Mucosa of stomach (tissue), 1 donor: ENCODE measurements around the gene VN1R2.
"Not testable (repeated sequence)": the region's sequence is repeated elsewhere in the genome, so short reads cannot be mapped to it uniquely, and the experiment has no call there.

ENCODE experiments used
- H3K27me3 ChIP-seq: one replicate; pipeline ENCODE4 v1.7.0; 2013; ENCODE audit warnings: mild to moderate bottlenecking, low read length; ENCODE audit not compliant: control insufficient read depth, insufficient read depth
- H3K36me3 ChIP-seq: one replicate; pipeline ENCODE4 v1.7.0; 2013; ENCODE audit warnings: low read length; ENCODE audit not compliant: control insufficient read depth, insufficient read depth
- H3K4me1 ChIP-seq: one replicate; pipeline ENCODE4 v1.7.0; 2013; ENCODE audit warnings: mild to moderate bottlenecking, low read length; ENCODE audit not compliant: control insufficient read depth, insufficient read depth
- H3K4me3 ChIP-seq: one replicate; pipeline ENCODE4 v1.7.0; 2013; ENCODE audit warnings: low read length
- H3K9ac ChIP-seq: one replicate; pipeline ENCODE4 v1.7.0; 2013; ENCODE audit warnings: mild to moderate bottlenecking, low read length, moderate library complexity
- H3K9me3 ChIP-seq: one replicate; pipeline ENCODE4 v1.7.0; 2013; ENCODE audit warnings: mild to moderate bottlenecking, low read length, moderate library complexity; ENCODE audit not compliant: control insufficient read depth
- donor health status: Pancreatic carcinoma.

VN1R2 gene

GRCh38 chr19:53275480-53275879 lies 17.4 kb downstream of the VN1R2 start:
- no peaks in the 10 kb centered on the region for H3K36me3 ChIP-seq
- H3K9ac ChIP-seq: no peak overlapping the region
- H3K4me3 ChIP-seq: no peak overlapping the region
- no peaks in the 10 kb centered on the region for H3K4me1 ChIP-seq
- no peaks in the 10 kb centered on the region for H3K9me3 ChIP-seq
- H3K27me3 ChIP-seq: no peaks in the 10 kb centered on the region

- not testable (repeated sequence) for H3K4me3 ChIP-seq, H3K27me3 ChIP-seq, H3K9me3 ChIP-seq, H3K4me1 ChIP-seq, H3K36me3 ChIP-seq, H3K9ac ChIP-seq
Observed at GRCh38 chr19:53281947-53282346, 23.9 kb downstream of the VN1R2 start.

- no peak overlapping the region for H3K4me3 ChIP-seq
- no peaks in the 10 kb centered on the region for H3K9me3 ChIP-seq
- no peaks in the 10 kb centered on the region for H3K36me3 ChIP-seq
- H3K27me3 ChIP-seq: no peaks in the 10 kb centered on the region
- H3K9ac ChIP-seq: no peak overlapping the region
- H3K4me1 ChIP-seq: no peaks in the 10 kb centered on the region
Observed at GRCh38 chr19:53285087-53285486, 27.0 kb downstream of the VN1R2 start.

- no peak overlapping the region for H3K4me3 ChIP-seq
- H3K36me3 ChIP-seq: no peaks in the 10 kb centered on the region
- no peak overlapping the region for H3K9ac ChIP-seq
- H3K9me3 ChIP-seq: peaks cover 3% of the 10 kb centered on the region
- H3K4me1 ChIP-seq: no peaks in the 10 kb centered on the region
- H3K27me3 ChIP-seq: no peaks in the 10 kb centered on the region
Observed at GRCh38 chr19:53290758-53291549, 32.9 kb downstream of the VN1R2 start.

DNA sequence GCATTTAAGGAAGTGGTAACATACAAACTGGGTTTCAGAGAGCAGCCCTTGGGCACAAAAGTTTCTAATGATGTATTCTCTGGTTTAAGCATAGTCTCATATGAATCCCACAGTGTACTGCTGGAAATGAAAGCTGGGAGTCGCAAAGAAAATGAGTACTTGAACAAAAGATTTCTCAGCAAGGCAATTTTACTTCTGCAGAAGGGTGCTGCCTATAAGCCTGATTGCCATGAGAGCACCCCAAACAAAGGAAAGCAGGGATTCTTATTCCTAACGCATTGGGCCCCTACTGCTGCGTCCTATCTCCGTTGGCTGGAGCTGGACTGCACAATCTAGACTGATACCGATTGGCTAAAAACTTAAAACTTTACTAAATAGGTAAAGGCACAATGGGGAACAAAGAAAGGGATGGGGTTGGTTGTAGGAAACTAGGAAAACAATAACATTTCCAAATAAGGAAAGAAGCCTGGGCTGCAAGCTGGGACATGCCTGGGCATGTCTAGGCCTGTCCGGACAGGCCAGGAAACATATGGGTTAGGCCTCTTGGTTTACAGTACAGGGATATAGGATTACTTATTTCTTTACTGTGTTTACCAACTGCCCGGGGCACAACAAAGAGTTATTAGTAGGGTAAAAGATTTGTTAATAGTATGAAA lies 36.8 kb downstream of the VN1R2 start:
- H3K27me3 ChIP-seq: no peaks in the 10 kb centered on the region
- H3K9me3 ChIP-seq: peaks cover 3% of the 10 kb centered on the region
- H3K4me1 ChIP-seq: no peaks in the 10 kb centered on the region
- no peak overlapping the region for H3K9ac ChIP-seq
- H3K36me3 ChIP-seq: no peaks in the 10 kb centered on the region
- no peak overlapping the region for H3K4me3 ChIP-seq

GRCh38 chr19:53301341-53301740 lies 43.2 kb downstream of the VN1R2 start:
- H3K9ac ChIP-seq, H3K27me3 ChIP-seq, H3K4me1 ChIP-seq, H3K4me3 ChIP-seq, H3K36me3 ChIP-seq, H3K9me3 ChIP-seq: not testable (repeated sequence)

DNA sequence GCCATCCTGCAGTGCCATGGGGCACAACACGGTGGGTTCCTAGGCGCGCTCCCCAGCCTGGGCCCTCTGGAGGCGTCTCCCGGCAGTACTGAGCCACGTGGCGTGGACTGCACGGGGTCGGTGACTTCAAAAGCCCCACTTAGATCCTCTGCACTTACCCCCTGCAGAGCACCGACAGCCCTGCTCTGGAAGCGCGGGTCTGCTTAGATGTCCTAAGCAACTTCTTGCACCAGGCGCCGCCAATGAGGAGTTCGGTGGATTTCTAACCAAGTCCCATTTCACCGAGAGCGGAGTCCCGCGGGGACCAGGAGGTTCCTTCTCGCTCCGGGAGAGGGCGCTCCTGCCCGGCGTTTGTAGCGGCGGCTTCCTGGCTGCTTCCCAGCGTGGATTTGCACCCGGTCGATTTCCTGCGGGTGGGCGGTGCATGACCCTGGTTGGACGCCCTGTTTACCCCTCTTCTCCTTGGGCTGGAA lies 50.3 kb downstream of the VN1R2 start:
- no peak overlapping the region for H3K9ac ChIP-seq
- H3K9me3 ChIP-seq: no peaks in the 10 kb centered on the region
- no peak overlapping the region for H3K4me3 ChIP-seq
- peaks cover 5% of the 10 kb centered on the region for H3K4me1 ChIP-seq
- H3K27me3 ChIP-seq: no peaks in the 10 kb centered on the region
- no peaks in the 10 kb centered on the region for H3K36me3 ChIP-seq
